Measurements from ENCODE around the gene USP28. TPM values are rescaled to one million over a fixed set of nuclear protein-coding genes. Genes with fewer than 3 reads are reported as not detected.

USP28 gene
- total and polyA plus RNA-seq, 2 of the 8 experiments (the other 6 are each of a cell fraction or from before 2014, with no cell fraction given): 82.6 to 119 TPM

DNA sequence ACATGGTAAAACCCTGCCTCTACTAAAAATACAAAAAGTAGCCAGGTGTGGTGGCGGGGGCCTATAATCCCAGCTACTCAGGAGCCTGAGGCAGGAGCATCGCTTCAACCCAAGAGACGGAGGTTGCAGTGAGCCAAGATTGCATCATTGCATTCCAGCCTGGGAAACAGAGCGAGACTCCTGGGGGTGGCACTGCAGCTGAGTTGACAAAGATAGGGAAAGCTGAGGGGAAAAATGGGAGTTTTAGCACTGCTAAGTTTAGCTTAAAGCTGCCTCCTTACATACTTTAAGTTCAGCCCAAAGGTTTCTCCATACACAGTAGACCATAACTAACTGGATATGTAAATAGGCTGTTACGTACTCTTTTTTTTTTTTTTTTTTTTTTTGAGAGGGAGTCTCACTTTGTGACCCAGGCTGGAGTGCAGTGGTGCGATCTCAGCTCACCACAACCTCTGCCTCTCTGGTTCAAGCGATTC, 9.0 kb upstream of the USP28 start:
- Histone ChIP-seq H3K23me2 (ENCODE audit: low read depth, low read length) (no peaks in the 10 kb centered on the region), H2BK20ac (ENCODE audit: low read length) (no peak overlapping the region), H2AFZ (ENCODE audit: low read length) (no peak overlapping the region), H2BK5ac (ENCODE audit: low read depth, low read length) (0 out of 2 replicates have a peak overlapping the region, but pooled peaks have one; percentile 71), H3K79me1 (ENCODE audit: low read depth, low read length) (no peaks in the 10 kb centered on the region), H4K20me1 (replicated peaks in 1 of 2; ENCODE audit: control insufficient read depth in 1 of 2, insufficient read depth in 2 of 2, low read length in 2 of 2) (no peaks in the 10 kb centered on the region), H2BK120ac (replicated peaks; ENCODE audit: low read depth, low read length) (no peak overlapping the region), H3K23ac (ENCODE audit: insufficient read length) (no peak overlapping the region), H4K5ac (ENCODE audit: insufficient read length, low read depth, low read length) (no peak overlapping the region), H2BK15ac (ENCODE audit: low read length) (no peak overlapping the region), H4K8ac (ENCODE audit: extremely low read depth, insufficient read depth, low read length) (no peak overlapping the region), H4K91ac (replicated peaks; ENCODE audit: insufficient read length, low read length) (no peak overlapping the region), H3K27me3 (replicated peaks in 1 of 4; ENCODE audit: control insufficient read depth in 3 of 4, extremely low read depth in 1 of 4, insufficient read depth in 3 of 4, low read length in 3 of 4) (no peaks in the 10 kb centered on the region), H3K4me1 (replicated peaks in 1 of 4; ENCODE audit: control insufficient read depth in 3 of 4, insufficient read depth in 4 of 4, low read length in 3 of 4) (peaks cover 0 to 8% (median 0%) of the 10 kb centered on the region in 4 experiments; a peak in 2 of 7 replicates), H3K27ac (ENCODE audit: low read depth, low read length) (no peak overlapping the region), H3K4me2 (ENCODE audit: insufficient read depth in 1 of 2, low read depth in 2 of 2, low read length in 2 of 2) (no peak overlapping the region), H3K79me2 (ENCODE audit: control insufficient read depth in 1 of 2, insufficient read depth in 2 of 2, low read length in 2 of 2) (no peaks in the 10 kb centered on the region), H3K9me3 (ENCODE audit: insufficient read depth in 2 of 2, low read depth in 1 of 2, low read length in 1 of 2) (no peaks in the 10 kb centered on the region; a peak in 1 of 4 replicates), H3K4ac (replicated peaks; ENCODE audit: insufficient read length, low read depth, low read length) (no peak overlapping the region), H3K18ac (ENCODE audit: extremely low read depth, low read length) (no peak overlapping the region; the same call in 1 of the 2 replicates), H3K4me3 (ENCODE audit: extremely low read depth in 1 of 4, insufficient read depth in 2 of 4, low read depth in 3 of 4, low read length in 4 of 4) (no peak overlapping the region), H2AK5ac (ENCODE audit: low read depth, low read length) (no peak overlapping the region), H2BK12ac (ENCODE audit: low read depth, low read length) (no peak overlapping the region), H3K9ac (replicated peaks in 1 of 4; ENCODE audit: extremely low read depth in 1 of 4, low read depth in 3 of 4, low read length in 3 of 4) (no peak overlapping the region), H3K36me3 (ENCODE audit: control insufficient read depth in 2 of 4, insufficient read depth in 4 of 4, low read length in 3 of 4) (no peaks in the 10 kb centered on the region), H3K14ac (ENCODE audit: insufficient read length) (no peak overlapping the region), H3K56ac (replicated peaks; ENCODE audit: insufficient read length, low read depth, low read length) (no peak overlapping the region)
- CTCF ChIA-PET (ENCODE audit: partially characterized antibody): interaction anchor here (0.6 to 4.7 kb wide), 5 partner anchors 11 to 377 kb away, joined by 3 to 39 read pairs (median 4); no protein-coding TSS in a partner anchor
- POLR2A ChIA-PET (ENCODE audit: partially characterized antibody): interaction anchor here (0.9 to 1.8 kb wide), 3 partner anchors 9 to 24 kb away, joined by 3 to 10 read pairs (median 3); partner anchors contain the start of gene USP28
- peak in 1 of 2 experiments; percentile 62 for DNase-seq (ENCODE audit: low read depth in 1 of 2, low spot score in 2 of 2)
- 54% methylated on average over 6 of the region's 7 CpGs; no CpG with 5 or more reads in 1 of the 2 experiments for WGBS, 2 experiments (ENCODE audit: extremely low coverage in 1 of 2, insufficient coverage in 1 of 2, insufficient read length in 1 of 2, insufficient replicate concordance in 2 of 2, low coverage in 1 of 2, low lambda C conversion rate in 2 of 2, missing lambda C conversion rate in 1 of 2)
- FAIRE-seq: no peak
- TF ChIP-seq, protein P1, sequence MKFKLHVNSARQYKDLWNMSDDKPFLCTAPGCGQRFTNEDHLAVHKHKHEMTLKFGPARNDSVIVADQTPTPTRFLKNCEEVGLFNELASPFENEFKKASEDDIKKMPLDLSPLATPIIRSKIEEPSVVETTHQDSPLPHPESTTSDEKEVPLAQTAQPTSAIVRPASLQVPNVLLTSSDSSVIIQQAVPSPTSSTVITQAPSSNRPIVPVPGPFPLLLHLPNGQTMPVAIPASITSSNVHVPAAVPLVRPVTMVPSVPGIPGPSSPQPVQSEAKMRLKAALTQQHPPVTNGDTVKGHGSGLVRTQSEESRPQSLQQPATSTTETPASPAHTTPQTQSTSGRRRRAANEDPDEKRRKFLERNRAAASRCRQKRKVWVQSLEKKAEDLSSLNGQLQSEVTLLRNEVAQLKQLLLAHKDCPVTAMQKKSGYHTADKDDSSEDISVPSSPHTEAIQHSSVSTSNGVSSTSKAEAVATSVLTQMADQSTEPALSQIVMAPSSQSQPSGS (IDR thresholded peaks at IDR 0.05; ENCODE audit: low read length): peak; percentile 72; the same call in 1 of the 2 replicates
- TF ChIP-seq TBP (IDR thresholded peaks at IDR 0.05; ENCODE audit: low read depth, low read length) (peak; percentile 30; the same call in 1 of the 2 replicates), EGR1 (IDR thresholded peaks at IDR 0.05; ENCODE audit: borderline replicate concordance, low read depth, low read length) (no peak)
- TF ChIP-seq, protein P2, sequence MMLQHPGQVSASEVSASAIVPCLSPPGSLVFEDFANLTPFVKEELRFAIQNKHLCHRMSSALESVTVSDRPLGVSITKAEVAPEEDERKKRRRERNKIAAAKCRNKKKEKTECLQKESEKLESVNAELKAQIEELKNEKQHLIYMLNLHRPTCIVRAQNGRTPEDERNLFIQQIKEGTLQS (IDR thresholded peaks at IDR 0.05; ENCODE audit: insufficient read depth, low read depth, low read length): peak; percentile 93

All from H1 (cell line).